Keratinocyte (primary cell): ENCODE measurements around the gene FAHD1. TPM values are rescaled to one million over a fixed set of nuclear protein-coding genes. Genes with fewer than 3 reads are reported as not detected.

Source experiments
- DNase-seq: peaks from one replicate; pipeline ENCODE4 v3.0.0-alpha.2; 2011; ENCODE audit warnings: low read depth, missing footprints, low spot score
- FAIRE-seq: peaks from 2 replicates; lab custom pipeline; 2011; peaks lifted over from hg19 to GRCh38; lab: Jason Lieb, UNC
- H2AFZ ChIP-seq: 2 replicates; pipeline ENCODE4 v1.6.0; 2012; ENCODE audit warnings: low read length, control low read depth, inconsistent platforms; ENCODE audit not compliant: control insufficient read depth
- H3K27ac ChIP-seq: 2 replicates; pipeline ENCODE4 v1.5.1; 2011; ENCODE audit warnings: low read length; ENCODE audit not compliant: control insufficient read depth, insufficient read depth
- H3K27me3 ChIP-seq: 3 replicates; pipeline ENCODE4 v1.6.0; 2011; ENCODE audit warnings: low read length; ENCODE audit not compliant: control insufficient read depth, insufficient read depth; ENCODE audit errors: extremely low read depth
- H3K36me3 ChIP-seq, 2 experiments: 2 replicates in 1 of 2; 3 replicates in 1 of 2; pipeline ENCODE4 v1.5.1; 2011; ENCODE audit warnings: low read length in 2 of 2, mild to moderate bottlenecking in 1 of 2; ENCODE audit not compliant: control insufficient read depth in 2 of 2, insufficient read depth in 2 of 2; ENCODE audit errors: extremely low read depth in 1 of 2
- H3K4me1 ChIP-seq: 3 replicates; pipeline ENCODE4 v1.5.1; 2011; ENCODE audit warnings: low read length; ENCODE audit not compliant: control insufficient read depth, insufficient read depth; ENCODE audit errors: extremely low read depth
- H3K4me2 ChIP-seq: 3 replicates; pipeline ENCODE4 v1.6.0; 2011; ENCODE audit warnings: low read depth, low read length; ENCODE audit not compliant: control insufficient read depth, insufficient read depth; ENCODE audit errors: extremely low read depth
- H3K4me3 ChIP-seq, 3 experiments: fragments of 200-600 bp in 1 of 3; sonication (generic) in 1 of 3; 2 replicates in 2 of 3; 3 replicates in 1 of 3; pipeline ENCODE4 v1.5.1; 2011 to 2016; ENCODE audit warnings: low read length in 3 of 3, mild to moderate bottlenecking in 3 of 3, control low read depth in 2 of 3, inconsistent platforms in 1 of 3, low read depth in 1 of 3, mixed read lengths in 1 of 3, mixed run types in 1 of 3, moderate library complexity in 1 of 3; ENCODE audit not compliant: control insufficient read depth in 2 of 3, insufficient read depth in 2 of 3; ENCODE audit errors: extremely low read depth in 1 of 3
- H3K79me2 ChIP-seq: 2 replicates; pipeline ENCODE4 v1.6.0; 2012; ENCODE audit warnings: low read length; ENCODE audit not compliant: control insufficient read depth, insufficient read depth
- H3K9ac ChIP-seq: 3 replicates; pipeline ENCODE4 v1.6.0; 2011; ENCODE audit warnings: low read length; ENCODE audit not compliant: control insufficient read depth, insufficient read depth; ENCODE audit errors: extremely low read depth
- H3K9me1 ChIP-seq: 3 replicates; pipeline ENCODE4 v1.6.0; 2011; ENCODE audit warnings: low read length; ENCODE audit not compliant: control insufficient read depth, insufficient read depth; ENCODE audit errors: extremely low read depth
- H3K9me3 ChIP-seq: 2 replicates; pipeline ENCODE4 v1.5.1; 2012; ENCODE audit warnings: low read depth, low read length; ENCODE audit not compliant: control insufficient read depth
- H4K20me1 ChIP-seq: 3 replicates; pipeline ENCODE4 v1.6.0; 2011; ENCODE audit warnings: low read length; ENCODE audit not compliant: control insufficient read depth, insufficient read depth; ENCODE audit errors: extremely low read depth
- CTCF ChIP-seq, 3 experiments: IDR thresholded peaks in 1 of 3; conservative IDR thresholded peaks in 1 of 3; optimal IDR thresholded peaks in 1 of 3; 2 replicates in 2 of 3; 3 replicates in 1 of 3; pipeline versions ENCODE3 to v1.5.1; 2011; ENCODE audit warnings: low read length in 3 of 3, mild to moderate bottlenecking in 3 of 3, moderate library complexity in 2 of 3, control low read depth in 1 of 3, inconsistent platforms in 1 of 3; ENCODE audit not compliant: insufficient read depth in 2 of 3; ENCODE audit errors: extremely low read depth in 1 of 3
- EZH2 ChIP-seq: IDR thresholded peaks from one replicate; pipeline ENCODE4 v1.6.1; 2012; ENCODE audit warnings: inconsistent platforms, mild to moderate bottlenecking, low read length, moderate library complexity
- dilution Hi-C: fragments of 300-500 bp; cut with MboI; formaldehyde crosslinking; loops from one replicate; pipeline ENCODE4 v1.7.0; 2020; ENCODE audit warnings: low sequenced_read_pairs; ENCODE audit not compliant: extremely low pct_ligation_motif_present
- polyA plus RNA-seq, 5 experiments: library from polyadenylated mRNA; depleted of rRNA in 3 of 5; stranded (reverse) in 3 of 5; stranded (forward) in 1 of 5; unstranded in 1 of 5; fragments of >200 nt; gene quantifications; 1 replicate in 1 of 5; 2 replicates in 3 of 5; 3 replicates in 1 of 5; pipeline versions ENCODE4 v1.2.1 to v1.2.3, GENCODE V29; 2011 to 2012; ENCODE audit warnings: missing spikeins in 2 of 5, low read depth in 1 of 5, low replicate concordance in 1 of 5

FAHD1 gene
- polyA plus RNA-seq, 1 donor (not counting 4 experiments of a cell fraction or from before 2014, with no cell fraction given), result 29.4 TPM

- FAIRE-seq, result no peak
- H3K4me2 ChIP-seq, result no peak overlapping the region
- peaks cover 5% of the 10 kb centered on the region for H3K27me3 ChIP-seq
- DNase-seq, result no peak
- no peak overlapping the region for H2AFZ ChIP-seq
- no peaks in the 10 kb centered on the region for H3K36me3 ChIP-seq
- no peaks in the 10 kb centered on the region for H3K79me2 ChIP-seq
- H3K4me1 ChIP-seq, result no peaks in the 10 kb centered on the region
- no peak overlapping the region for H3K9ac ChIP-seq
- no peaks in the 10 kb centered on the region for H3K9me3 ChIP-seq
- H3K4me3 ChIP-seq, result no peak overlapping the region
- TF ChIP-seq EZH2, result no peak
- TF ChIP-seq CTCF (optimal IDR thresholded peaks at IDR 0.05 in 1 of 3, IDR thresholded peaks at IDR 0.05 in 1 of 3, conservative IDR thresholded peaks at IDR 0.05 in 1 of 3; ENCODE audit: extremely low read depth in 1 of 3, insufficient read depth in 2 of 3, low read length in 3 of 3), result no peak
- no peak overlapping the region for H3K27ac ChIP-seq
- dilution Hi-C loops, result no loop called here
- no peaks in the 10 kb centered on the region for H3K9me1 ChIP-seq
- no peaks in the 10 kb centered on the region for H4K20me1 ChIP-seq
Observed at GRCh38 chr16:1851793-1852192, 24.8 kb downstream of the FAHD1 start.

GRCh38 chr16:1857433-1858097 is 30.6 kb downstream of the FAHD1 start:
- Histone ChIP-seq H3K27me3 (peaks cover 28% of the 10 kb centered on the region), H3K4me1 (no peaks in the 10 kb centered on the region), H3K79me2 (no peaks in the 10 kb centered on the region), H3K4me2 (no peak overlapping the region), H3K27ac (no peak overlapping the region), H2AFZ (no peak overlapping the region), H4K20me1 (no peaks in the 10 kb centered on the region), H3K36me3 (no peaks in the 10 kb centered on the region), H3K9ac (no peak overlapping the region), H3K4me3 (no peak overlapping the region), H3K9me1 (no peaks in the 10 kb centered on the region), H3K9me3 (no peaks in the 10 kb centered on the region)
- dilution Hi-C loops, result no loop called here
- FAIRE-seq (no peak), DNase-seq (no peak)
- TF ChIP-seq EZH2, result no peak
- no peak for TF ChIP-seq CTCF (optimal IDR thresholded peaks at IDR 0.05 in 1 of 3, IDR thresholded peaks at IDR 0.05 in 1 of 3, conservative IDR thresholded peaks at IDR 0.05 in 1 of 3; ENCODE audit: extremely low read depth in 1 of 3, insufficient read depth in 2 of 3, low read length in 3 of 3)
